ENCODE measurements around the gene MAML2. TPM values are rescaled to one million over a fixed set of nuclear protein-coding genes. Genes with fewer than 3 reads are reported as not detected.
A peak's percentile ranks its signal among the peaks of the same experiment; 100 is the strongest.

MAML2 gene
- total and polyA plus RNA-seq, 2 of the 13 experiments (the other 11 are each of a cell fraction or from before 2014, with no cell fraction given), result 2.3 to 25.9 TPM

GRCh38 chr11:96338910-96339705 is 3.9 kb downstream of the MAML2 start (continued):
- no peak for TF ChIP-seq GLMP (CRISPR knock-in tag; IDR thresholded peaks at IDR 0.05; ENCODE audit: borderline replicate concordance)
- TF ChIP-seq IRF2 (CRISPR knock-in tag; IDR thresholded peaks at IDR 0.05), result no peak
- TF ChIP-seq ZNF501 (CRISPR knock-in tag; IDR thresholded peaks at IDR 0.05), result no peak
- TF ChIP-seq KLF13 (CRISPR knock-in tag; IDR thresholded peaks at IDR 0.05), result no peak
- no peak for TF ChIP-seq ZNF770 (CRISPR knock-in tag; IDR thresholded peaks at IDR 0.05)
- TF ChIP-seq SNRNP70 (IDR thresholded peaks at IDR 0.05; ENCODE audit: low read depth, low read length), result no peak

GRCh38 chr11:96337541-96338431 is 5.2 kb downstream of the MAML2 start:
- DNase-seq (ENCODE audit: low spot score), result no peak
- no peak for TF ChIP-seq ZFY (CRISPR knock-in tag; IDR thresholded peaks at IDR 0.05)
- no peak for TF ChIP-seq SP1 (IDR thresholded peaks at IDR 0.05)
- no peak for TF ChIP-seq SP1 (CRISPR knock-in tag; IDR thresholded peaks at IDR 0.05)
- TF ChIP-seq ZFP41 (CRISPR knock-in tag; IDR thresholded peaks at IDR 0.05; ENCODE audit: borderline replicate concordance), result no peak
- TF ChIP-seq KLF11 (CRISPR knock-in tag; IDR thresholded peaks at IDR 0.05), result no peak
- TF ChIP-seq ZNF749 (CRISPR knock-in tag; IDR thresholded peaks at IDR 0.05; ENCODE audit: borderline replicate concordance), result no peak
- no peak for TF ChIP-seq JUNB (CRISPR knock-in tag; IDR thresholded peaks at IDR 0.05; ENCODE audit: borderline replicate concordance)
- no peak for TF ChIP-seq MXD3 (CRISPR knock-in tag; IDR thresholded peaks at IDR 0.05)
- TF ChIP-seq CREM (IDR thresholded peaks at IDR 0.05), result no peak
- no peak for TF ChIP-seq CREM (CRISPR knock-in tag; IDR thresholded peaks at IDR 0.05)
- TF ChIP-seq MAFK (conservative IDR thresholded peaks at IDR 0.05 in 1 of 2, IDR thresholded peaks at IDR 0.05 in 1 of 2; ENCODE audit: low read length in 2 of 2), result no peak
- 0 out of 2 replicates have a peak, but pooled peaks have one; percentile 18 for TF ChIP-seq BCL6 (CRISPR knock-in tag; IDR thresholded peaks at IDR 0.05)
- TF ChIP-seq SOX6 (IDR thresholded peaks at IDR 0.05), result no peak
- TF ChIP-seq SOX6 (CRISPR knock-in tag; IDR thresholded peaks at IDR 0.05), result no peak

More at GRCh38 chr11:96337541-96338431, 5.2 kb downstream of the MAML2 start:
- in situ Hi-C loops (cut with HindIII; ENCODE audit: extremely low pct_ligation_motif_present, low pct_unique_long_range_greater_than_20kb), result no loop called here
- POLR2A ChIA-PET, result no interaction called here
- H3K9ac ChIP-seq (ENCODE audit: insufficient read depth, low read depth, low read length), result peak overlapping the region; percentile 89
- peaks cover 90% of the 10 kb centered on the region for H3K4me1 ChIP-seq (ENCODE audit: insufficient read depth, low read length)
- peaks cover 0 to 10% of the 10 kb centered on the region in 2 experiments; a peak in 3 of 5 replicates for H3K36me3 ChIP-seq (replicated peaks in 1 of 2; ENCODE audit: control insufficient read depth in 1 of 2, insufficient read depth in 2 of 2, low read length in 2 of 2)
- FAIRE-seq (no peak), ATAC-seq (no peak)
- no peak overlapping the region for H2AFZ ChIP-seq (ENCODE audit: low read length)
- CTCF ChIA-PET (ENCODE audit: low intra/inter-chr PET ratio, low total read pairs), result no interaction called here
- H3K27me3 ChIP-seq (ENCODE audit: control insufficient read depth in 1 of 2, insufficient read depth in 2 of 2, low read length in 2 of 2), result no peaks in the 10 kb centered on the region; a peak in 1 of 5 replicates
- intact Hi-C loops (cut with micrococcal nuclease; ENCODE audit: unreplicated experiment), result no loop called here
- H3K4me2 ChIP-seq (ENCODE audit: low read depth, low read length), result peak overlapping the region; percentile 94
- H3K27ac ChIP-seq (ENCODE audit: extremely low read length, insufficient read depth, low read length), result peak overlapping the region; percentile 5
- H3K4me3 ChIP-seq (replicated peaks in 1 of 3; ENCODE audit: insufficient read depth in 1 of 3, low read depth in 2 of 3, low read length in 3 of 3), result peak overlapping the region; percentile 59 to 84 (median 77)
- H3K79me2 ChIP-seq (ENCODE audit: insufficient read depth, low read length), result peaks cover 96% of the 10 kb centered on the region
- WGBS (ENCODE audit: low lambda C conversion rate), result 51% methylated on average over 6 of the region's 6 CpGs
- no TSS peak for BruUV-seq (replicated peaks)
- H4K20me1 ChIP-seq (ENCODE audit: insufficient read depth, low read length), result no peaks in the 10 kb centered on the region; the same call in 1 of the 2 replicates
- H3K9me3 ChIP-seq (ENCODE audit: low read length), result no peaks in the 10 kb centered on the region
